BLaER1 treated with 17β-estradiol and CSF1 and Interleukin-3, amounts not matched to agents 10 nM and 100 nM (cell line): ENCODE measurements around the gene GHITM.

ENCODE experiments used
- H3K27ac ChIP-seq, 11 experiments: shearing (Covaris generic); formaldehyde crosslinking; 2 replicates each; pipeline ENCODE4 v1.8.1; 2022
- H3K27me3 ChIP-seq, 11 experiments: shearing (Covaris generic); formaldehyde crosslinking; 2 replicates each; pipeline ENCODE4 v1.8.1; 2022
- H3K36me3 ChIP-seq, 11 experiments: shearing (Covaris generic); formaldehyde crosslinking; 2 replicates each; pipeline ENCODE4 v1.8.1; 2022
- H3K4me1 ChIP-seq, 10 experiments: shearing (Covaris generic); formaldehyde crosslinking; 2 replicates each; pipeline ENCODE4 v1.8.1; 2022
- H3K4me2 ChIP-seq, 11 experiments: shearing (Covaris generic); formaldehyde crosslinking; 2 replicates each; pipeline ENCODE4 v1.8.1; 2022
- H3K4me3 ChIP-seq, 10 experiments: shearing (Covaris generic); formaldehyde crosslinking; 2 replicates each; pipeline ENCODE4 v1.8.1; 2022
- H3K9ac ChIP-seq, 11 experiments: shearing (Covaris generic); formaldehyde crosslinking; 2 replicates each; pipeline ENCODE4 v1.8.1; 2022
- H3K9me3 ChIP-seq, 11 experiments: shearing (Covaris generic); formaldehyde crosslinking; replicated peaks in 1 of 11; 2 replicates each; pipeline ENCODE4 v1.8.1; 2022
- H4K20me1 ChIP-seq, 11 experiments: shearing (Covaris generic); formaldehyde crosslinking; 2 replicates each; pipeline ENCODE4 v1.8.1; 2022
- Cebpa-rat ChIP-seq, 11 experiments: shearing (Covaris generic); IDR thresholded peaks; 2 replicates each; pipeline ENCODE4 v1.8.1; 2022

Gene GHITM

DNA sequence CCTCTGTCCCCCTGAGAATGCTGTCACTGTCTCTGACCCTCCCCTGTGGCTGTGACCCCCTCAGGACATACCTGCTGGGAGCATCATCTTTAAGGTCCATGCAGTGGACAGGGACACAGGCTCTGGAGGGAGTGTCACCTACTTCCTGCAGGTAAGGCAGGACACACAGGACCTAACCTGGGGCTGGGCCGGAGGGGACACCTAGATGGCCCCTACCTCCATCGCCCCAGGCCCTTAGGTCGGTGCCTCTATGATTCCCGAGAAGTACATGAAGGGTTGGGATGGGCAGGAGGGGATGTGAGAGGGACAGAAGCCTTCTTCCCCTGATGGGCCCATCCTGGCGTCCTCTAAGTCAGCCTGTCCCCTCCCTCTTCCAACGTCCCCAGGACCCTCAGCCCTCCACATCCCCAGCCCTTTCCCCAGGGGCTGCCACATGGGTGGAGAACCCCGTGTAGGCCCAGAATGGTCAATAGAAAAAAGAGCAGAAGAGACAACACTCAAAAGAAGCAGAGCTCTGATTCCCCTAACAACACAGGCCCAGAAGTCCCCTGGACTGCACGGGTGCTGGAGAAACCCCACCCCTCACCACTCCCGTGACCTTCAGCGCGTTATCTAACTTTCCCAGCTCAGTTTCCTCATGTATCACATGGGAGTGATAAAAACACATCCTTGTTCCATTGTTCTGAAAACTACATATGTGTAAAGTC lies 61.4 kb downstream of the GHITM start:
- Histone ChIP-seq H3K4me3 (no peak overlapping the region), H3K4me1 (peaks cover 0 to 7% (median 0%) of the 10 kb centered on the region in 10 experiments; a peak in 3 of 20 replicates), H3K27ac (no peak overlapping the region), H4K20me1 (no peaks in the 10 kb centered on the region), H3K4me2 (peak overlapping the region in 1 of 11 experiments; percentile 5; a peak in 1 of 22 replicates), H3K9ac (0 out of 22 replicates have a peak overlapping the region, but pooled peaks of 1 of the 11 experiments have one; percentile 13), H3K27me3 (peaks cover 7 to 17% (median 12%) of the 10 kb centered on the region in 11 experiments), H3K36me3 (no peaks in the 10 kb centered on the region), H3K9me3 (no peaks in the 10 kb centered on the region)
- no peak for TF ChIP-seq Cebpa-rat (IDR thresholded peaks at IDR 0.05)

DNA sequence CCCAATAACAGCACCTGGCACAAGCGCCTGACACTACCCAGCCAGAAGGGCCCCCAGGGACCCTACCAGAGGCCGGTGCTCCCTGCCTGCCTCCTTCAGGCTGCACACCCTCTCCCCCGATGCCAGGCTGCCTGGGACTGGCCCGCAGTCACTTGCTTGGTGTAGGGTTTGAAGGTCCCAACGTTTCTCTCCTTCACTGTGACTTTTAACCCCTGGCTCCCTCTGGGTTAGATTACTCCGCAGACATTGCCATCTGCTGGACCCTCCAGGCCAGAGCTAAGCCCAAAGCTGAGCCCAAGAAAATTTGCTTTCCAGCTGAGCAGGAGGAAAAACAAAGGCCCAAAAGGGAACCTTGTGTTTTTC lies 61.9 kb downstream of the GHITM start:
- Histone ChIP-seq H3K9ac (0 out of 22 replicates have a peak overlapping the region, but pooled peaks of 1 of the 11 experiments have one; percentile 13), H3K27me3 (peaks cover 2 to 11% (median 7%) of the 10 kb centered on the region in 11 experiments; a peak in 15 of 22 replicates), H3K4me1 (peaks cover 0 to 7% (median 0%) of the 10 kb centered on the region in 10 experiments; a peak in 3 of 20 replicates), H3K36me3 (no peaks in the 10 kb centered on the region), H3K4me3 (no peak overlapping the region), H4K20me1 (no peaks in the 10 kb centered on the region), H3K9me3 (no peaks in the 10 kb centered on the region), H3K27ac (no peak overlapping the region), H3K4me2 (peak overlapping the region in 1 of 11 experiments; percentile 5; a peak in 1 of 22 replicates)
- no peak for TF ChIP-seq Cebpa-rat (IDR thresholded peaks at IDR 0.05)

DNA sequence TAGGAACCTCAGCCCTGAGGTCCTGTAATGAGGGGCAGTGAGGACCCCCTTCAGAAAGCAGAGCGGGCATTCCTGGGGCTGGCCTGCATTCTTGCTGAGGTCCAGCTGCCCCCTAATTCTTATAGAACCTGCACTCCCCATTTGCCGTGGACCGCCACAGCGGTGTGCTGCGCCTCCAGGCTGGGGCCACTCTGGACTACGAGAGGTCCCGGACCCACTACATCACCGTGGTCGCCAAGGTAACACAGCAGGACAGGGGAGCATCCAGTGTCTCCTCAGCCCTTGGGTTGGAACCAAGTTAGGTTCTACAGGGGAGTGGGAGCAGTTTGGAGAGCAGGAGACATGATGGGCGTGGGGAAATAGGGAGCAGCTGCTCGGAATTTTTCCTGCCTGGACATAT lies 62.4 kb downstream of the GHITM start:
- no peaks in the 10 kb centered on the region for H4K20me1 ChIP-seq

DNA sequence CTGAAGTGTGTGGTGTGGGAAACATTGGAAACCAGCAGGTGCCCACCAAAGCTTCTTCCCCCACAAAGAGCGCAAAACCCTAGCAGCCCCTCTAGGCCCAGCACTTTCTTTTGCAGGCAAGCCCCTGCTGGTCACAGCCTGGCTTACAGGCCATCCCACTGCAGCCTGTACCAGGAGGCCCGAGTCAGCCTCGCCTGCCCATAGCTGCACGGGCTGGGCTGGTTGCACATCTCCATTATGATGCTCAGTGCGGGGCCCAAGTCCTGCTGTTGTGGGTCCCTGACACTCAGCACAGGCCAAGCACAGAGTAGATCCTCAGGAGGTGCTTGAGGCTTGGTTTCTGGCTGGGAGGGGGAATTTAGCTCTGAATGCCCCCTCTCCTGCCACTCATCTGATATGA lies 63.0 kb downstream of the GHITM start:
- no peak overlapping the region for H3K4me2 ChIP-seq
- H3K9me3 ChIP-seq = no peaks in the 10 kb centered on the region
- peaks cover 0 to under 1% (median 0%) of the 10 kb centered on the region in 11 experiments; a peak in 1 of 22 replicates for H3K27me3 ChIP-seq

More for the DNA sequence above, 62.4 kb downstream of the GHITM start:
- Histone ChIP-seq H3K4me1 (peaks cover 0 to 7% (median 0%) of the 10 kb centered on the region in 10 experiments; a peak in 3 of 20 replicates), H3K36me3 (no peaks in the 10 kb centered on the region), H3K4me3 (no peak overlapping the region), H3K9me3 (no peaks in the 10 kb centered on the region), H3K9ac (no peak overlapping the region), H3K27me3 (peaks cover 0 to 7% (median 2%) of the 10 kb centered on the region in 11 experiments; a peak in 7 of 22 replicates), H3K27ac (no peak overlapping the region), H3K4me2 (0 out of 22 replicates have a peak overlapping the region, but pooled peaks of 1 of the 11 experiments have one; percentile 5)
- no peak for TF ChIP-seq Cebpa-rat (IDR thresholded peaks at IDR 0.05)

More for the DNA sequence above, 63.0 kb downstream of the GHITM start:
- H3K4me3 ChIP-seq = no peak overlapping the region
- H4K20me1 ChIP-seq = no peaks in the 10 kb centered on the region
- no peaks in the 10 kb centered on the region for H3K36me3 ChIP-seq
- H3K4me1 ChIP-seq = peaks cover 0 to 7% (median 0%) of the 10 kb centered on the region in 10 experiments; a peak in 3 of 20 replicates
- TF ChIP-seq Cebpa-rat (IDR thresholded peaks at IDR 0.05) = no peak
- H3K27ac ChIP-seq = no peak overlapping the region
- no peak overlapping the region for H3K9ac ChIP-seq
